Right lung (tissue), 10 donors: ENCODE measurements around the gene OTX1. TPM values are rescaled to one million over a fixed set of nuclear protein-coding genes. Genes with fewer than 3 reads are reported as not detected.
"Not testable (repeated sequence)": the region's sequence is repeated elsewhere in the genome, so short reads cannot be mapped to it uniquely, and the experiment has no call there.

Experiments
- DNase-seq, 2 donors: peaks; one replicate each; pipeline ENCODE4 v3.0.0-alpha.2; 2013
- long read RNA-seq, 8 donors: transcript quantifications; one replicate each; lab custom pipeline, GENCODE V29; 2026
- polyA plus RNA-seq, 5 donors: library from polyadenylated mRNA; unstranded; fragments of 120-200 nt; gene quantifications; one replicate each; pipeline versions ENCODE4 v1.2.1 to v1.2.3, GENCODE V29; 2013; ENCODE audit warnings: inconsistent platforms in 1 of 5, low replicate concordance in 1 of 5; ENCODE audit not compliant: insufficient read length in 5 of 5, insufficient read depth in 1 of 5

Gene OTX1
- under 1 TPM in 3 of 5 donors, not detected in 2; 0.04 to 0.18 (median 0.06) TPM for polyA plus RNA-seq
- long read RNA-seq, donor 1, partial matches to known transcripts, result 0 of 1 reads
- long read RNA-seq, donor 1, other reads (novel, unspliced or antisense), result 0 of 1 reads
- long read RNA-seq, donor 2, result 0 reads
- long read RNA-seq, donor 3, result 0 reads
- long read RNA-seq, donor 4, result 0 reads
- long read RNA-seq, donor 5, result 0 reads
- long read RNA-seq, donor 6, result 0 reads
- long read RNA-seq, donor 7, result 0 reads
- long read RNA-seq, donor 8, result 0 reads

DNA sequence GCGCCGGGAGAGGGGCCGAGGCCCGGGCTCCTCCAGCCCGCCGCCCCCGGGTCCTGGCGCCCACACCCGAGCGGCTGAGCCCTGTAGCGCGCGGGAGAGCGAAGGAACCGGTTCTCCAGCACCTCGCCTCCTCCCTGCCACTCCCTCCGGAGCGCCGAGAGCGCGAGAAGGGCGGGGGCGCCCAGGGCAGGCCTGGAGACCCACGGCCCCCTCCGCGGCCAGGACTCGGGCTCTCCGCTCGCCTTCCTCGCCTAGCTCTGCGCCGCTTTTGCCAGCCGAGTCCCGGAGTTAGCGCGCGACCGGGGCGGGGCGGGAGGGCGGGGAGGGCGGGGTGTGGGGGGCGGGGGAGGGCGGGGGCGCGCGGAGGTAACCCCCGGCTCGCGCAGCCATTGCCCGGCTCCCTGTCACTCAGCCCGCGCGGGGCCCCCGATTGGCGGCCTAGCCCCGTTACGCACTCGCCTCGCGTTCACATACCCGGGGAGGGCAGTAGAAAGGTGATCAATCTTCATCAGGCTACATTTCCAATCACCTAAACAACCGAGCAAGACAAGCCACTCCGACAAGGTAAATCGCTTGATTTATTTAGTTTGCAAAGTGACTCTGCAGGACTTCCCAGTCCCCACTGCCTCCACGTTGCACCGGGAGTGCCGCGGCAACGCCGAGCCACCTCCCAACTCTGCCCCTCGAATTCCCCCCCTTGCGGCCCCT lies at the start of gene OTX1:
Gene OTX1, plus strand, starts transcription at position 497 of the 708 bp plus-strand sequence. CDS start 2,161 bp downstream, outside the sequence.
- no peak for DNase-seq

DNA sequence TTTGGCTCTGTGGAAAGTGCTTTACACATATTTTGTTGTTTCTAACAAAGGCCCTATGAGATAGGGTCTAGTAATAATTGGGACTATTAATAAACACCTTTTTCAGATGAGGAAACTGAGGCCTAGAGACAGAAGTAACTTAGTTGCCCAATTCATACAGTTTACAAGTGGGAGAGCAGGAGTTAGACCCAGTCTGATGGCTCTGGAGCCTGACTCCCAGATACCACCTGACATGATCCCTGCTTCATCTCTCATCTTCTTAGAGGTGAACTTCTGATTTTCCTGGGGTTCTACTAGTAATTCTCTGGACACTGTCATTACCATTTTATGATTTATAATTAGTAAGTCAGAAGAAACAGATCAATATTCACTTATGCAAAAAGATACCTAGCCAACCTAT lies 49.1 kb upstream of the OTX1 start:
- DNase-seq, result no peak

DNA sequence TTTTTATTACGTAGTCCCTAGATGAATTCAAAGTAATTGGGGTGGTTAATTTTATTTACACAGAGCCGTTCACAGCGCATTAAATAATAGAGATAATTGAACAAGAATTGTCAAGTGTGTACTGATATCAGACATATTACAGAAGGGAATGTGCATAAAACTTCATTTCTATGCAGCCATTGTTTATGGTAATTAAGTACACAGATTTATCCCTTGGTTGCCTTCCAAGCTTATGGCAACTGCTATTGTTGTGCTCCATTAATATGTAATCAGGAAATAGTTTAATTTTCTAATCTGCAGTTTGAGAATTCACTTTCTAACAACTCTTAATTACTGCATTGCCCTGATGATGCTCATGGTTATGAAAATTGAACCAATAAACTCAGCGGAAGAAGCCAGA lies 47.3 kb upstream of the OTX1 start:
- DNase-seq, result no peak

DNA sequence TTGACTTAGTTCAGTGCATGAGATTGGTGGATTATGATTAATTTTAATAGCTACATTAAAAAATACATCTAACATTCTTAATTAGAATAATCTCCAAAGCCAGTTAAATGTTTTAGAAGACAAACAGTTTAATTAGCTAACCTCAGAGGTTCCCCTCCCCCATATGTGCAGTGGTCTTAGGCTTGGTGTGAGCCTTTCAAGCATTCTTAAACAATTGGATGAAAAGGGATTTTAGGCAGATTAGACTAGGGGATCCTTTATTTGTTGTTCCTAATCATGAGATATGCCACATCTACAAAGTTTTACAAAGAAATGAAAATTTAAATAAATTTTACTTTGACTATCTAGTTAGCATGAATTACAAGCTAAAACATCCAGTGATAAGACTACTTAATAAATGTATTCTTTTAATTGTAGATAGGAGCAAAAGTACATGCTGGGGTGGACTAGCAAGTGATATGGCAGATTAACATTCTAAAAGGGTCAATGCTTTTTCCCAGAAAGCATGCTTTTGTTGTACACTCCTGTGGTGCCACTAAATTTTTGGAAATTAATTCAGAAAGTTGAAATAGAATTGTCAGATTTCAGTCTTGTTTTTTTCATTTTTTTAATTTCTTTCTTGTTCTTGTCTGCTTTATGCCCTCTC lies 42.7 kb upstream of the OTX1 start:
- DNase-seq, result no peak

DNA sequence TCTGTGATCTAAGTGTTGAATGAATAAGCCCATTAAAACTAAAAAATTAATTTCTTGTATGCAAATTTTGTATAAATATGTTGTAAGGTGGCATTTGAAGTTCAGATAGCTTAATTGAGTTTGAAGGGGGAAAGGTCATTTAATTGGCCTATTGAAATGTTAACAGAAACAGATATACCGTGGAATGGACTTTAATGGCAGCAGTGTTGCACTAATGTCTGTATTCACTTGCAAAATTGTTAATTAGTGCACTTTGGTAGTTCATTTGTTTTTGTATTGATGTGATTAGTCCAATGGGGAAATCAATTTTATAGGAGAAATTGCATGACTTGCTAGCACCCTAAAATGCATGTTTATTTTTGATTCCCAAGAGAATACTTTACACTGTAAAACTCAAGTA lies 41.8 kb upstream of the OTX1 start:
- DNase-seq, result no peak

DNA sequence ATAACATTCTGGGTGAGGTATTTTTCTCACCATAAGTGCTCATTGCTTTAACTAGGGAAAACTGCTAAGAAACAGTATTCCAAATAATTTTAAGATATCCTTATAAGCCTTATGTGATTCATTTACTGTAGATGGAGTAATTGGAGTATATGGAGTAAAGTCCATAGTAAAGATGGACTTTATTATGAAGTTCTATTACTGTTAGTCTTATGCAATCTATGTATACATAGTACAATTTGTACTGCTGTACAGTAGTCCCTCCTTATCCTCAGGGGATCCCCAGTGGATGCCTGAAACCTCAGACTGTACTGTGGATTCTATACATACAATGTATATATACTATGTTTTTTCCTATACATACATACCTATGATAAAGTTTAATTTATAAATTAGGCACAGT lies 41.1 kb upstream of the OTX1 start:
- no peak for DNase-seq

DNA sequence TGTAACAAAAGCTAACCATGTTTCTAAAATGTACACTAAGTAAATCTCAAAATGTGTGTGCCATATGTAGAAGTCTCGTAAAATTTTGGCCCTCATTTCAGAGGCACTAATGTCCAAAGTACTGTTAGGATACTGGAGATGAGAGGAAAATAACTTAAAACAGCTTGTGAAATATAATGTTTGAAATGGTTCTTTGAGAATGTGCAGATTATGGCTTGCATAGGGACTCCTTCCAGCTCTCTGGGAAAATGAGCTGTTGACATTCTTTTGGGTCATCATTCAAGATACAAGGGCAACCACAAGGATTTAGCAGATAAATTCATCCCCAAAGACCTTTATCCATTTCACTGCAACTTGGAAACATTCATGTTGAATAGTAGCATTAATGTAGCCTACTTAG lies 38.1 kb upstream of the OTX1 start:
- DNase-seq, result peak; percentile 13 to 14

DNA sequence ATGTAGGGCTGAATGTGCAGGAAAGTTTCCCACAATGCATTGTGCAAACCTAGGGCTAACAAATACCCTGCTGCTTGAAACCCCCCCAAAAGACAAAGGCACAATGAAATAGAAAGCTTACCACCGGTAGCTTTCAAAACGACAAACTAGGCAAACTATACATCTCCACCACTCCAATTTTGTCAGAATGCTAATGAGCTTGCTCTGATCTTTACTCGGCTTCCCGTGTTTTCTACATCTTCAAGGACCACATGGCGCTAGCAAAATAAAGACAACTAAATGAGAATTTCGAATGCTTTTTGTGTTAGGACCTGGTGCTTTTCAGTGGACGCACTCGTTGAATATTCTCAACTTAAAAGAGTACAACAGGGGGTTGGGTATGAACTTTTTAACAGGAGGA lies 37.2 kb upstream of the OTX1 start:
- no peak for DNase-seq

DNA sequence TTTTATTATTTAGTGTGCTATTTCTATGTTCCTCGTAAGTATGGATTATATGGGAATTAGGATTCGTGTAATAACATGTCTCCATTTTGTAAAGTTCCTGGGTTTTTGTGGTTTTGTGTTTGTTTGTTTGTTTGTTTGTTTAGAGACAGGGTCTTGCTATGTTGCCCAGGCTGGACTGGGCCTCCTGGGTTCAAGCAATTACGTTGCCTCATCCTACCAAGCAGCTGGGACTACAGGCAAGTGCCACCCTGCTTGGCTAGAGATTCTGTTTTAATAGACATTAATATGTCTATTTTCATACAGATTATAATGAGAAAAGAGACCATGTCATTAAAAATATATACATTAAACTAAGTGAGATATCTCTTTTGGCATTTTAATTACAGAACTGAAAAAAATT lies 35.2 kb upstream of the OTX1 start:
- DNase-seq, result no peak

DNA sequence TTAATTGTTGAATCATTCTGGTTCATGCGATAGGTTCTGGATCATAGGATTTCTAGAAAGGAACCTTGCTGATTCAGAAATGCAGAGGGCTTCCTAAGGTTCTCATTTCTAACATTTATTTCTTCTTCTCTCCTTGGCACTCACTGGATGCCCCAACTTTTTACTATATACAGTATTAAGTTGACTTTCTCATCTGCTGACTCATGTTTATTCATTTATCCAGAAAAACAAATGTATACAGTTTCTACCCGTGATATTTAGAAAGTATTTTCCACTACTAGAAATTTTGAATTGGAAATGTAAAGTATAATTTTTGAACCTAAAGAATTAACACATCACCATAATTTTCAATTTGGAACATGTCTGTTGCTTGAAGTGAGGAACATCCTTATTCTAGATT lies 32.2 kb upstream of the OTX1 start:
- DNase-seq, result no peak

DNA sequence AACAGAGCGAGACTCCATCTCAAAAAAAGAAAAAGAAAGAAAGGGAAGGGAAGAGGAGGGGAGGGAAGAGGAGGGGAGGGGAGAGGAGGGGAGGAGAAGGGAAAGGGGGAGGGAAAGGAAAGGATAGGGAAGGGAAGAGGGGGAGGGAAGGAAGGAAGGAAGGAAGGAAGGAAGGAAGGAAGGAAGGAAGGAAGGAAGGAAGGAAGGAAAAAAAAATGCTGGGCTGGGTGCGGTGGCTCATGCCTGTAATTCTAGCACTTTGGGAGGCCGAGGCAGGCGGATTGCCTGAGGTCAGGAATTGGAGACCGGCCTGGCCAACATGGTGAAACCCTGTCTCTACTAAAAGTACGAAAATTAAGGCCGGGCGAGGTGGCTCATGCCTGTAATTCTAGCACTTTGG lies 30.9 kb upstream of the OTX1 start:
- DNase-seq, result not testable (repeated sequence)

DNA sequence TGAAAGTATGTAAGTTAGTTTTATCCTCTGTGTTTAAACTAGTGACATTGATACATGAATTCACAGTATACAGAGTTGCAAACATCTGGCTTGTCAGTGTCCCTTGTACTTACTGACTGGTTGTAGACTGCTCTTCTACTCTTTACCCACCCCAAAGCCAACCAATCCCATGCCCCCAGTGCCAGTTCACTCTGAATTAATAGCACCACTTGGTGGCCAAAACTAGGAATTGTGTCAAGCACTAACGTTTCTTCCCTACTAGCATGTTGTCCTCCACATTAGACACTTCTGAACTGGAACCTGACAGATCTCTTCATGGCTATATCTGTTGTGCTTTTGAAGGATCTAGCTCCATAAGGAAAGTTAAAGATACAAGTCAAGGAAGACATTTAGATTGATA lies 27.2 kb upstream of the OTX1 start:
- DNase-seq, result no peak

DNA sequence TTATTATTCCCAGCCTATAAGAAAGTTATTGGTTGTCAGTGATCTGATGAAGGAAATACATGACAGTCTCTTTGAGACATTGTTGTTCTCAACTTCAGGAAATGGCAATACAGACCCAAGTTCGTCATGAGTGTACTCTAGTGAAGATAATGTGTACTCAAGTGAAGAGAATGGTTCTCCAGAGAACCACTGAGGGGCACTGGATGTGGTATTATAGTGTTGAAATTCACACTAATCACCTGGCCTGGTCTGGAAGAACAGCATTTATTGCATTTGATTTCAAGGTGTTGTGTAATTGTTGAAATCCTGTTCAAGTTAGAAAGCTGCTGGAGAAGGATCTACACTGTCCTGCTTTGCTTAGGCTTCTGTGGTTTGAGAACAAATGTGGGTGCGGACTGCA lies 23.4 kb upstream of the OTX1 start:
- DNase-seq, result no peak

DNA sequence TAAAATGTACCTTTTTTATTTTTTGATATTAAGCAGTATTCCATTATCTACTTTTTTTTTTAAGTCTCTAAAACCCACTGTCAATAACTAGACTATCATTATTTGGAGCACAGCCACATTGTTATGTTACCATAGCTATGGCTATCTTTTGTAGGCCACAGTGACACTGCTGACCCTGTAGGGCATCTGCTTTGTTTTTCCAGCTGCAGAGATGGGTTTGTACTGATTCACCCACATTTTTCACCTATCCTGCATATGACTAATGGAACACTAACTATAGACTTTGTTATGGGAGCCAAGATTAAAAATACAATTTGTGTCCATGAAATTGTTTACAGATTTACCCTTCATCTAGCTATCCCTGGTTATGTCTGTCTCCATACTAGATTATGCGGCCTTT lies 21.6 kb upstream of the OTX1 start:
- no peak for DNase-seq

DNA sequence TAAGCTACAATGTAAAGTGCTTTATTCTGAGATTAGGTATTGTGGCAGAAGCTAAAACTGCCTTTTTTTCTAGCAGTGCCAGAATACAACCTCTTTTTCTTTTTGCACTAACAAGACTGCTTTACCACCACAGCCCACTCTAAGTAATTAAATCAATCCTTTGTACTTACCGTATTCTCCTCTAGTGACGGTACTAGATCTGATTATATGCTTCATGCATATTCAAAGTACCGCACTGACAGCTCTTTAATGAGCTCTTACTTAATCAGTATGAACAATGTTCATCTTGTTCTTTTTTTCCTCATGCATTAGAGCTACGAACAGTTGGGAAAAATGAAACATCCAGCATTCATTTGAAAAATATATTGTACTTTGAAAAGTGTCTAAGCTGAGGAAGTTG lies 16.1 kb upstream of the OTX1 start:
- DNase-seq, result no peak

DNA sequence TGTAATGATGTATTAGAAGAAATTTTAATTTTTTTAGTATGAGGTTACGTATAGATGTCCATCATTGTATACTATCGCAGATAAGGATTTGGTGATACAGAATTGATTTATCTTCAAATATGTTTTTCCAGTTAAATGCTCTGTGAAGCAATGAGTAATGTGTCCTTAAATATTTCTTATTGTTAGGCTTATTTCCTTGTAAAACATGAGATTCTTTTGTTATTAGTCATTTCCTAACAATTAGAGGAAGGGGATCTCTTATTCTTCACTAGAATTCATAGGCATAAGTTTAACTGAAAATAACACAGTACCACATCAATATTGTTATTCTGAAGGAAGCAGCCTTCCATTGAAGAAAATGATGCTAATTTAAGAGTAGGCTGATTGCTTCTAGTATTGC lies 15.5 kb upstream of the OTX1 start:
- no peak for DNase-seq

DNA sequence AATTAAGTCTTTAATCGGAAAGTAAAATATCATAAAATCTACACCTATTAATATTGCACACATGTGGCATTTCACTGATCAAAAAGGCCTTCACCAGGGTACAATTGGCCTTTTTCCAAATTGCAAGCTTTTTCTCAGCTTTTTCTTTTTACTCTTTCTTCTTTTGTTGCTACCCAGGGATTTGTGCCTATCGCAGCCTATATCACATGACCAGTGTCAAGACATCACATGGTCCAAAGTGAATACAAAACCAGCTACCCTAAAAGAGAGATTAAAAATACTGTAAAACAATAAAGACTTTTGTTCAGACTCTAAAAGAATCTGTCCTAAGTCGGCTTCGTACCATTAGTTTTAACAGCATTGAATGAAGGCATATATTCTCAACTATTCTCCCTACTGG lies 15.0 kb upstream of the OTX1 start:
- DNase-seq, result no peak

DNA sequence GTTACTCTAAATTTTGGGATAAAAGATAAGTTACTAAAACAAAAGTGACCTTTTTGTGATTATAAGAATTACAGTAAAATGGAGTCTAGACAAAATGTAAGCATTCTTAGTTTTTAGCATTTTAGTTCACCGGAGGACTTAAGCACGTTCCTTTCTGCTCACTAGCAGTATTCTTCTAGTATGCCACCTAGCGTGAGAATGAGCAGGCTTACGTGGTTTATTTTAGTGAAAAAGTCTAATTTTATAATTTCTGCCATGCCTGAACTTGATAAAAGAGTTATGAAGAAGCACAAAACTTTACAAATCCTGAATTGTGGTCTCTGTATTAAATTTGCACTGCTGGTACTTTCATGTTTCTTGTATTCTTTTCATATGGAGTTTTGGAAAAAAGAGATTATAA lies 12.6 kb upstream of the OTX1 start:
- no peak for DNase-seq

DNA sequence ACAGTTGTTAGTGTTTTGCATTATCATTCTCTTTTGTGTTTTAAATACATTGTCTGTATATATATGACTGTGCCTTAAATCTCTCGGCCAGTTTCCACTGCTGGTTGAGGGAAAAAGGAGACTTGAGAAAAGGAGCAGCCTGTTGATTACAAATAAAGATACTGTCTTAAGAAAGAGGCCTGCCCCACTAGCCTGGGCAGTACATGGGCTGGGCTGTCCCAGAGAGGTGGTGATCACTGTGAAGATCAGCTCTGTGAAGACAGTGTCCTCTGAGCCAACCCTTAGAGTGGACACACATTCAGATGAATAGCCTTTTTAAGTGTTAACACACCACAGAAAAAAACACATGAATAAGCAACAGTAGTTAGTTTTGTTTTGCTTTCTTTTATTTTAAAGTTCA lies 10.0 kb upstream of the OTX1 start:
- DNase-seq, result no peak

DNA sequence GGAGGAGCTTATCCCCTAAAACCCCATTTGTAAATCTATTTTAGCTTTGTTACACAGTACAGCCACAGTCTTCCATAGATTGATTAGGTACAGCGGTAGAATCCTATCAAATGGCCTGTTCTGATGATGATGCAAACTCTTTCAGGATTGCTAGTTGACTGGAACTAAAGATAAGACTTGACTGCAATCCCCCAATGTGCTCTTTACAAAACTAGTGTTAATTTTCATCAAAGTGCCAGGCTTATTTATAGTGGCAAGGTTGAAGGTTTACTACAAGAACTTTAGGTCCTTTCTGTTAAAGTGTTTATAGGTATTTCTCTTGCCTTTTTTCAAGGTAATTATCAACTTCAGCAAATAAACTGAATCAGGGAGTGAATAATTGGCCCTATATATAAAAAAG lies 9.0 kb upstream of the OTX1 start:
- DNase-seq, result no peak

DNA sequence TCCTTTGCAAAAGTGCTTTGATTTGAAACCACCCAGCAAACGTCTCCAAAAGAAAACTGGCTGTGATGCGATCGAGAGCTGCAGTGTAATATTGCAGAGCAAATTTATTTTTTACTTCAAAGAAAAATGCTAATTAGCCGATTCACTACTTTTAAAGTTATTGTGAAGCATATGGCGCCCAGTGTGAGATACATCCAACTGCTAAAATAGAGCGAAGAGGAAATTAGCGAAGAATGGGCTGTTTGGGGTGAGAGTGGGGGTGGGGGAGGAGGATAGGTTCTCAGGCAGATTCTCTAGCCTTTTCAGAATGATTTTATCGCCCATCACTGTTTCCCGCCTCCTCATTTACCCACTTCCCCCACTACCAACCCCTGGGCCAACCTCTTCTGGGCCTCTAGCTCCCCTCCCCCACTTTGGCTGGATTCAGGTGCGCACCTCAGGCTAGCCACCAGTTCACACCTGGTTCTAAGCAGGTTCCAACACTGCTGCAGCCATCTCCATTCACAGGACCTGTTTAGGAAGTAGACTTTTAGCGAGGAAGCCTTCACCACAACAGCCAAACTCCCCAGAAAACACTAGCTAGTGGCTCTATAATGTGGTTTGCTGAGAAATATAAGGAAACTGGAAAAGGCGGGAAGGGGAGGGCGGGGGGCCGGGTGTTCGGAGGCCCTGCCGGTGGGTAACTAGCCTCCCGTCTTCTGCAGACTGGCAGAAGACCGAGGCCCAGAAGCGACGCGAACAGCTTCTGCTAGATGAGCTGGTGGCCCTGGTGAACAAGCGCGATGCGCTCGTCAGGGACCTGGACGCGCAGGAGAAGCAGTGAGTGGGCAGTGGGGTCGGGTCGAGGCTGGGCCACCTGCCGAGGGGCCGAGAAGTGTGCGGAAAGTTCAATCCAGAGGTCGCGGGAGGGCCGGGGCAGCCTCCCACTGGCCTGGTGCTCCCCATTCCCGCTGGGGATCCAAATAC lies 6.0 kb upstream of the OTX1 start:
- no peak for DNase-seq

DNA sequence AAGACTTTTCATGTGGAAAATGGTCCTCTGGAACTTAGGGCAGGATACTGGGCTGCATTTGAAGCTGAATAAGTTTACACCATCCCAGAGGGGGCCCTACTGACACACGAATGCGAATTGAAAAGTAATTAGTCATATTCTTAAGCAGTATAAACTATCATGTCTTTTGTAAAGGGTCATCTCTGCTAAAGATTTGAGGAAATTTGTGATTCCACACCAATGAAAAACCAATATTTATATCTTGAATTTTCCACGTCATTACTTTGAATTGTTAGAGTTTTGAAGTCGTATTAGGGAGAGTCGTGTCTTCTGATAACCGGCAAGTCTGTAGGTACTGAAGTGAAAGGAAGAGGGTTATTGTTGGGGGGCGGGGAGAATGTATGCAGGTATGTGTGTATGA lies 4.1 kb upstream of the OTX1 start:
- DNase-seq, result no peak
